OCI-LY3 (cell line): ENCODE results near the gene PXDC1.

Experiments used
- EZH2phosphoT487 ChIP-seq: fragments of 200-600 bp; shearing (Covaris generic); IDR thresholded peaks from 2 replicates; pipeline ENCODE4 v1.6.1; 2018; ENCODE audit warnings: antibody characterized with exemption, mixed run types, low read depth
- TF ChIP-seq, protein P1 (sequence below): fragments of 200-600, 300-600 bp; sonication (generic); IDR thresholded peaks from 2 replicates; pipeline ENCODE4 v1.5.1; 2014; ENCODE audit warnings: antibody characterized with exemption, low read length, low read depth

DNA sequence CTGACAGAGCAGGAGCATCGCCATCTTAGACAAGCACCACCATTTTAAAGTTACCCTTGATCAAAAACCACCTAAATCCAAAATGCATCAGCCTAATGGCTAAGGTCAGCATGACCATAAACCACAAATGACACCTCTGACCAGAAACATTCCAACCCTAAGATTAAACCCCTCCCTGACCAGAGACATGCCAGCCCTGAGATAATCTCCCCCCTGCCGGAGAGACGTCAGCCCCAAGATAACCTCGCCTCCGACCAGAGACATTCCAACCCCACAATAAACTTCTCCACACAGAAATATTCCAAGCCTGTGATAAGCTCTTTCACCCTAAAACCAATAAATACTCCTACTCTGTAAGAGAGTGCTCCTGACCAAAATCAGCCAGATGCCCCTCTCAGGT, 53.5 kb downstream of the PXDC1 start:
- TF ChIP-seq, protein P1, sequence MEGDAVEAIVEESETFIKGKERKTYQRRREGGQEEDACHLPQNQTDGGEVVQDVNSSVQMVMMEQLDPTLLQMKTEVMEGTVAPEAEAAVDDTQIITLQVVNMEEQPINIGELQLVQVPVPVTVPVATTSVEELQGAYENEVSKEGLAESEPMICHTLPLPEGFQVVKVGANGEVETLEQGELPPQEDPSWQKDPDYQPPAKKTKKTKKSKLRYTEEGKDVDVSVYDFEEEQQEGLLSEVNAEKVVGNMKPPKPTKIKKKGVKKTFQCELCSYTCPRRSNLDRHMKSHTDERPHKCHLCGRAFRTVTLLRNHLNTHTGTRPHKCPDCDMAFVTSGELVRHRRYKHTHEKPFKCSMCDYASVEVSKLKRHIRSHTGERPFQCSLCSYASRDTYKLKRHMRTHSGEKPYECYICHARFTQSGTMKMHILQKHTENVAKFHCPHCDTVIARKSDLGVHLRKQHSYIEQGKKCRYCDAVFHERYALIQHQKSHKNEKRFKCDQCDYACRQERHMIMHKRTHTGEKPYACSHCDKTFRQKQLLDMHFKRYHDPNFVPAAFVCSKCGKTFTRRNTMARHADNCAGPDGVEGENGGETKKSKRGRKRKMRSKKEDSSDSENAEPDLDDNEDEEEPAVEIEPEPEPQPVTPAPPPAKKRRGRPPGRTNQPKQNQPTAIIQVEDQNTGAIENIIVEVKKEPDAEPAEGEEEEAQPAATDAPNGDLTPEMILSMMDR, result no peak
- no peak for TF ChIP-seq EZH2phosphoT487
